ENCODE results near the gene PHF24.
A peak's percentile ranks its signal among the peaks of the same experiment; 100 is the strongest.
"Not testable (repeated sequence)": the region's sequence is repeated elsewhere in the genome, so short reads cannot be mapped to it uniquely, and the experiment has no call there.

The PHF24 gene

DNA sequence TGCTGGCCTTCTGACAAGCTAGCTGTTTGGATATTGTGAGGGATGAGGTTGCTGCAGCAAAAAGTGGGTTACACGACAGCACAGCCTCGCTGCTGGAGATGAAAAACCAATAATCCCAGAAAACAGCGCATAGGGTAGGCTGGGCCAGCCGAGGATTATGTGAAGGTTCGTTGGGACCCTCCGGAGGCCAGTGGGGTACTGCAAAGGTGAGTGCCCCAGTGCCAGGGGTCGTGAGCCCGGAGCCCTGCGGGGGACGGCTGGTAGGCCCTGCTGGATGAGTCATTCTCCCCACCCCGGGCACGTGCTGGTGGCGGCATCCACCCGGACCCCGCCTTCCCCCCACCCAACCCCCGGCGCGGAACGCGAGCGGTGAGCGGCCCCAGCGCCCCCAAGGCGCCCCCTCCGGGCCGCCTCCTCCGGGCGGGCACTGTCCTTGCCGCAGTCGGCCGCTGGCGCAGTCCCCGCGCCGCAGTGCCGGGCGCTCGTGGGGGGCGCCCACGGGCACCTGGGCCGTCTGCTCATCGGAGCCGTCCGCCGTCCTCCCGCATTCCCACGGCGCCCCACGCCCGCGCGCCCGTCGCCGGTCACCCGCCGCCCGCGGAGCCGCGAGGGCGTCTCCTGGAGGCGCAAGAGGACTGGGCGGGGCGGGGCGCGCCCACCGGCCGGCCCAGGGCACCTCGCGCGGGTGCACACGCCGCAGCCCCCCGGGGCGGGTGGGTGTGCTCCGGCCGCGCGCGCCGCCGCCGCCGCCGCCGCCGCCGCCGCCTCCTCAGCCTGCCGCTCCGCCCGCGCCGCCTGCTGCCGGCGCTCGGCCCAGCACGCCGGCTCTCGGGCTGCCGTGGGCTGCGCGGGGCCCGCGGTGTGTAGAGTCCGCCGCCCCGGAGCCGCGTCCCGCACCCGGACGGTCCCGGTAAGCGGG, at the start of gene PHF24:
TSS of gene PHF24 (plus strand) at position 794 of the 919 bp plus-strand sequence. CDS start 13,014 bp downstream, outside the sequence.
- DNase-seq = peak; percentile 30

DNA sequence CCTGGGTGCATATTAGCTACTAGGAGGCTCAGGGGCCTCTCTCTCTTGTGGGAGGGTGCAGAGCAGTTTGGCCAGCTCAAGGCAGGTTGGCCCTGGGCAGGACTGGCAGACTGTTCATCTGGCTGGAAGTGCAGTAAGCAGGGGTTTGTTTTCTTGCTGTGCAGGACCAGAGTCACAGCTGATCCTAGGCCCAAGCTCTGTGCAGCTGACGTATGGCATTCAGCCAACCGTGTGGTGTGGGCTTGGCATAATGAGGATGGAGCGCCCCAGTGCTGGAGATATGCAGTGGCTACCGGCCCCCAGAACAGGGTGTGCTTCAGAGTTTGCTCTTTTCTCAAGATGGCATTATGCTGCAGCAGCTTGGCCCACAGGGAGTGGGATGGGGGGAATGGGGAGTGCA, 31.0 kb upstream of the PHF24 start:
- DNase-seq = no peak

DNA sequence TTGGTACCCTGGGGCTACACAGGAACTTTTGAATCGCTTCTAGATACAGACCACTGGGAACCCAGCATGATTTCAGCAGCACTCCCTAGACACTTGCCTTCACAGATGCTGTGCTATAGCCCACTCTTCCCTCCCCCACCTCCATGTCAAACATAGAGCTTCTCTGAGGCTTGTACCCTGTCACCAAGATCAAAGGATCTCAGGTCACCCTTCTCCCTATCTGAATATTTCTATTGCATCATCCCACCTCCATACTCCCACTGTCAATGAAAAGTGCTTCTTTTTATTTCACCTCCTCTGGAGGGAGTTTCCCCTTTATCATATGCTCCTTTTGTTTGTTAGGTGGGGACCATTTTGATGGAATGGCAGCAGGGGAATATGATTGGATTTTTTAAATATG, 29.2 kb upstream of the PHF24 start:
- DNase-seq = no peak

DNA sequence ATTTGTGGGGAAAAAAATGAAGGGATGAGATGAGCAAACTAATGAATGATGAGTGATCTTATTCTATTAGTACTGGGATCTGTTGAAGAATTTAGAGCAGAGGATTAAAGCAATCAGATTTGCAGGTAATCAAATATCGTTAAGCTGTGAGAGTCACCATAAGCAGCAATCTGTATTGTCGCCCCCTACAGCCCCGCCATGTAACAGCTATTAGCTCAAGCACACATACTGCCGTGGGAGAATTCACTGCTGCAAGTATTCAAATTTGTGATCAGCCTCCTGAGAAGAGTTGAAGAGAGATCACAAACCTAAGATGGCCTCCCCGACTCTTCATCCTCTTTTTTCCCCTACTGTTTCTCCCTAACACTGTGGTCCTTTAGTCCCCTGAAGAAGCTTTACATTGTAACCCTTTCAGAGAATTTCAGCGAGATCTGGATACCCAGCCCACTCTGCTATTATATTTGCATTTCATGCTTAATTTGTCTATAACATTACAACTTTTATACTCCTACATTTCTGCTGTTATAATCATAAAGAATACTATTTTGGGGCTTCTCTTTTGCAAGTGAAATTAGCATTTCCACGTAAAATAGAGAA, 28.5 kb upstream of the PHF24 start:
- peak; percentile 49 for DNase-seq

DNA sequence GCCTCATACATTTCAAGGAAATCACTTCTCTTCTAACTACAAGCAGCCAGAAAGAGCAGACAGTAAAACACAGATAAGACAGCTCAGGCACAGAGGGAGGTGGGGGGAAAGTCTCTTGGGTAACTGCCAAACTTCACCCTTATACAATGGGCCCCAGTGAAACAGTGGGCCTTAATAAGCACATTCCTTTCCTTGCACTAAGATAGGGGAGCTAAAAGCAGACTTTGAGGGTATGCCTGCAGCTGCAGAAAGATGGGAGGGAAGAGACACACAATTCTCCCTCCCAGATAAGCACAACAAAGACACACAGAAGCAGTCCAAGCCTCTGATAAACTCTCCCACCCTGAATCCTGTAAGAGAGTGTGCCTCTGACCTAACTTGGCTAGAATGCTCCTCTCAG, 18.1 kb upstream of the PHF24 start:
- DNase-seq = peak; percentile 49

DNA sequence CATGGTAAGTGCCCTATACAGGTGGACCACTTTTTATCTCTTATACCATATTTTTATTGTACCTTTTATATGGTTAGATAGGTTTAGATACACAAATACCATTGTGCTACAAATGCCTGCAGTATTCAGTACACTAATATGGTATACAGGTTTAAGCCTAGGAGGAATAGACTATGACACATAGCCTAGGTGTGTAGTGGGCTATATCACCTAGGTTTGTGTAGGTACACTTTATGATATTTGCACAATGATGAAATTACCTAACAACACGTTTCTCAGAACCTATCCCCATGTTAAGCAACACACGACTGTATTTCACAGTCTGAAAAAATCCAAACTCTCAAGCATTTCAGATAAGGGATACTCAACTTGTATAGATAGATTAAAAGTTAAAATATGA, 9.6 kb upstream of the PHF24 start:
- DNase-seq = no peak

DNA sequence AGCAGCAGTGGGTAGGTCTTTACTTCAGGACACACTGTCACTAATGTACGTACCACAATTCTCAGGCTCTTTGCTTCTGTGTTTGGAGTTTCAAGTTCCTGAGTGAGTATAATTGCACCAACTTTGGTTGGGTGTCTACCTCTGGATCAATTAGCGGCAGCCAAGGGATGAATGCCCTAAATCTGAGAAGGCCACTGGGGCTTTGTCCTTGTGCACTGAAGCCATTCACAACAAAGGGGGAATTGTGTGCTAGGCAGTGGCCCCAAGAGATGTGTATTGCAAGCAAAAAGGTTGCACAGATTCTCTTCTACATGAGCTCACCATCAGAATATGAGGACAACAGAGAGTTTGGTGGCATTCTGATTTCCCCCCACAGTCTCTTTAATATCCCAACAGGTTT, 3.9 kb upstream of the PHF24 start:
- DNase-seq = no peak

DNA sequence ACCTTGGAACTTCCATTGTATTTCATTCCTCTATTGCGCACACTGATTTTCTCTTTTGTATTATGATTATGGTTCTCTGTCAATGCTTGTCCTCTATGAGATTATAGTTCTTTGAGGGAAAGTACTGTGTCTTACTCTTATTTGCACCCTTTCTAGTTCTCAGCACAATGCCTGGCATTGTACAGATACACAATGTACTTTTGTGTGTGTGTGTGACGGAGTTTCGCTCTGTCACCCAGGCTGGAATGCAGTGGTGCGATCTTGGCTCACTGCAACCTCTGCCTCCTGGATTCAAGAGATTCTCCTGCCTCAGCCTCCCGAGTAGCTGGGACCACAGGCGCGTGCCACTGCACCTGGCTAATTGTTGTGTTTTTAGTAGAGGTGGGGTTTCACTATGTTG, 2.0 kb upstream of the PHF24 start:
- DNase-seq = not testable (repeated sequence)

DNA sequence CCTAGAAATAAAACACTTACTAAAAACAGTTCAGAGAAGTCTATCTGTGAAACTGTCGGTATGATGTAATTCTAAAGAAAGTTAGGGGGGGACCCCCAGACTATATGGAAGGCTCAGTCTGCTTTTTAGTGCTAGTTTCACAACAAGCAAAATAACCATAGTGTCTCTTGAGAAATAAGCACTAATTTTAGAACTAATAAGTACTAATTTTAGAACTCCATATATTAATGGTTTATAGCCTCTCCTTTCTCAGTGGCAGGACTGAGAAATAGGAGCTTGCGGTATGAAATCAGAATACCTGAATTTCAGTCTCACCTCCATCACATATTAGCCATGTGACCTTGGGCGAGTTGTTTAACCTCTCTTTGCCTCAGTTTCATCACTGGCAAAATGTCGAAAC, 1.4 kb upstream of the PHF24 start:
- DNase-seq = no peak

DNA sequence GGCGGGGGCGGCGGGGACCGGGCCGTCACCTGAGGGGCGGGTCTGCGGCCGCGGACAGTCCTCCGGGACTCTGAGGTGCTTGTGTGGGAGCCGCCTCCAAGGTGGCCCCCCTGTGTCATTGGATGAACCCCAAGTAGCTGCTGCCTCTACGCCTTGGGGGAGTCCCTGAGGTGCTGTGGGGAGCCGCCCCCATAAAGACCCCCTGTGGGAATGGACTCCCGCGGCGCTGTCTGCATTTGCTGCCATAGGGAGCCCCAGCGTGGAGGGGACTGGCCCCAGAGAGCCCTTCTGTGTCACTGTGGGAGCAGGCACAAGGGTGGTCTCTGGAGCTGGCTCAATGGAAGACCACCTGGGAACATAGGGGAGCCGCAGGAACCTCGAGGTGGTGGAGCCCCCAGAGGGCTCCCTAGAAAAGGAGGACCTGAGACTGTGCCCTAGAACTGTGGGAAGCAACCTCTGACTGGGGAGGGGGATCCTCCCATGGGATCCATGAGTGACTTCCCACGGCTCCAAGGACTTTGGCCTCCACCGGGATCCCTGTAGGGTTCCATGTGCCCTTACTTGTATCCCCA, 412 bp downstream of the PHF24 start:
- DNase-seq = no peak

DNA sequence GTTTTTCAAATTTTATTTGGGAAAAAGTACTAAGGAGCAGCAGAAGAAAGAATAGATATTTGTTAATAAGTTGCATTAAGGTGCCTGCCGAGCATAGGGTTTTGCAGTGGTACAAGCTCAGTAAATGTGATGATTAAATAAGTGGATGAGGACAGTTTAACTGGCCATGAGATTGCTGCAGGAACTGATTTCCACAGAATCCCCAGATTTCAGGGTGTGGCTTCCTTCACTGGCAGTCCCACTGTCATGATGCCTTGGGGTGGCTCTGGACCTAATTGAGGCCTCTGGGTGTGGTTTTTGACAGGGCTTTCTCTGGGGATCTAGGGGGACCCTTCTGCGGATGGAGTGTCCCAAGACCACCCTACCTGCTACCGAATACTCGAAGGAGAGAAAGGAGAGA, 1.4 kb downstream of the PHF24 start:
- DNase-seq = no peak

DNA sequence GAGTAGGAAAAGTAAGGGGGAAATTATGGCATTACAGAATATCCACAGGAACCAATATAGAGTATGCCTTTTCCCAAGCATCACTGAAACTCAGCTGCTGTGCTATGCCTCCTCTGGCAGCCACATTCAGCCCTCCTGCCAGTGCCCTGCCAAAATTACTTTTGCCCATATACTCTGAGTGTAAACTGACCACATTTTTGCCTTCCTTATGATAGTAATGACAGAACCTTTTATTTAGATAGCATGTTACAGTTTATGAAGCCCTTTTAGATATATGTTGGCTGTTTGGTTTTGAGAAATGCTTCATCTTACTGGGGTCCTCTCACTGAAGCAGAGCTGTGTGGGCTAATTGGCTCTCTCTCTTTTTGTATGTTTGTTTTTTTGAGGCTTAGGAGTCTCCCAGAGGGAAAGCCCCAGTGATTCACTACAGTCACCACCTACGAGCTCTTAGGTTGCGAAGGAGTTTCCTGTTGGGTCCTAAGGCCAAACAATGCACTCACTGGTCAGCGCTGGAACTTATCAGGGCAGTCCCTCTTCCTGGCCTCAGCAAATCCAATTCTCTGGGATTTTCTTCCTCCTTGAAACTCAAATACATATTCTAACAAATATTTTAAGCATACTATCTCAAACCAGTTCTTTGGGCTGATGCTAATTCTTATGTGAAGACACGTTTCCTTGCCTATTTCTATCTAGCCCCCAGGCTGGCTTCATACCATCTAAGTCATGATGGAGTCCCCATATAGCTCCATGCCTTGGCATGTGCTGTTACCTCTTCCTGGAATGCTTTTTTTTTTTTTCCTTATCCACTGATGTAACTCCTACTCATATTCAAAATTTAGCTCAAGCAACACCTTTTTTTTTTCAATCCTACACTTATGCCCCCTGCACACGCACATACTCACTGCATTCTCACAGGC, 3.7 kb downstream of the PHF24 start:
- DNase-seq = no peak

DNA sequence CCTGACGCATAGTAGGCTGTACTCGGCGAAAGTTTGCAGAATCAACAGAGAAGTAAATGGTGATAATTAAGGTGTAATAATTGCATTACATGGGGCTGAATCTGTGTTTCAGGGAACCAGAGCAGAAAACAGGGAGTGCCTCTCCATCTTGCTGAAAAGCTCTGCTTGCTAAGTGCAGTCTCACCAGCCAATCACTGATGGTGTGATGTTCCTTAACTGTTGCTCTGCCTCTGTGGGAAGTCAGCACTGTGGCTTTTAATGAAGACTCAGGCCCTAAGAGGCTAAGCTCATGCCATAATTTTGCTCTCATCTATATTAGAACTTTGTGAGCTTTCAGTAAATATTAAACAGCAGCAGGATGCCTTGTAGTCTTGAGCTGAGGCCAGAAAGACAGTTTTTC, 4.5 kb downstream of the PHF24 start:
- no peak for DNase-seq

DNA sequence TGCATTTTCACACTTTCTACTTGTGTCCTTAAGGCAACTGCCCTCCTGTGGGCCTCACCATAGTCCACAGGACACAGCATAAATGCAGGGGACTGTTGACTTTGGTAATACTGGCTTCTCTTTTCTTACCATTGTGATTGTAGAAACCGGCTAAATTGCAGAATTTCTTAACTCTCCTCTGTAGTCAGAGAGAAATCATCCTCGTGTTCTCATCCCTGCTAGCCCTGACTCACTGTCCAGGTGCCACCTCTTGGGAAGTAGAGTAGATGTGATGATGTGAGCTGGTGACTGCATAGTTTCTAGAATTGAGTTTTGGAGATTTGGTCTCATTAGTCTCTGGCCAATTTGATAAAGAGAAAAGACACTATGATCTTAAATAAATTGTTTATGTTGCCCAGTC, 5.5 kb downstream of the PHF24 start:
- no peak for DNase-seq

DNA sequence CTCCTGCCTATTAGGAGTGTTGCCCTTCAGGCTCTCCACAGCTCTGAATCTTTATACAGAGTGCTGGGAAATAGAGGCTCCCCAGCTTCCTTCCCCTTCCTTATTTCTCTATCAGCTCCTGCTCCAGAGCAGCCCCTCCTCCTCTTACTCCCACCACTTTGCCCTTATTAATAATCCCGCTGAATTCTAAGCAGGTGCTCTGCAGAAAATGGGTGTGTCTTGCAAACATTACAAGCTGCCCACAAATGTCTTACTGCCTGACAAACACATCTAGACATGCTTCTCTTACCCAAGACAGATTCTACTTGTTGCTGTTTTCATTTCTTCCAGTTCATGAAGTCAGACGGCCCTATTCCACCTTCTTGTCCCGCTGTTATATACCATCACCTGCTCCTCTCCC, 6.4 kb downstream of the PHF24 start:
- no peak for DNase-seq

DNA sequence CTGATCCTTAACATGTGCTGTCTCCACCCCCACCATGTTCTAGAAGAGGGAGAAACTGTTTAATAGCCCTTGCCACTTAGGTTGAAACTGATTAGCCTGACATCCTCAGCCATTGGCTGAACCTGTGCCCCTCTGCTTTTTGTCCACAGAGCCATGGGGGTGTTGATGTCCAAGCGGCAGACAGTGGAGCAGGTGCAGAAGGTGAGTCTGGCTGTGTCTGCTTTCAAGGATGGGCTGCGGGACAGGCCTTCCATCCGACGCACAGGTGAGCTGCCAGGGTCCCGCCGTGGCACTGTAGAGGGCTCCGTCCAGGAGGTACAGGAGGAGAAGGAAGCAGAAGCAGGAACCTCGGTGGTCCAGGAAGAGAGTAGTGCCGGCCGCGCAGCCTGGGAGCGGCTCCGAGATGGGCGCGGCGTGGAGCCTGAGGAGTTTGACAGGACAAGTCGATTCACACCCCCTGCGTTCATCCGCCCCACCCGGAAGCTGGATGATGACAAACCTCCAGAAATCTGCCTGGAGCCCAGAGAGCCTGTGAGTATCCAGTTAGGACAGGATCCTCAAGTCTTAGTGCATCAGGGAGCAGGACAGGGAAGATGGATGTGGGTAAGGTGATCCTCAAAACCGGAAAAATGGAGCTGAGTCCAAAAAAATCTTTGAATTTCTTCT, 13.2 kb downstream of the PHF24 start:
- no peak for DNase-seq

DNA sequence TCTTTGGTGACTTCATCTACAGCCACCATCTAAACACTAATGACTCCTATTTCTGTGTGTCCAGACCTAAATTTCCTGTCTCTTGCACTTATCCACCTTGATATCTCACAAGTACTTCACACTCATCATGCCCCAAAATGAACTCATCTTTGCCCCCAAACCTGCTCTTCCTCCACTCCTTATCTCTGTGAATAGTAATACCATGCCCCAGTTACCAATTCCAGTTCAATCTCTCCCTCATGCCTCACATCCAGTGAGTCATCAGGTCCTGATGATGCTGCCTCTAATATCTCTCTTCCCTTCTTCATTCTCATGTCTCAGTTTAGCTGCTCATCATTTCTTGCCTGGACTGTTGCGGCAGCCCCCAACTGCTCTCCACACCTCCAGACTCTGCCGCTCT, 16.6 kb downstream of the PHF24 start:
- DNase-seq = no peak

DNA sequence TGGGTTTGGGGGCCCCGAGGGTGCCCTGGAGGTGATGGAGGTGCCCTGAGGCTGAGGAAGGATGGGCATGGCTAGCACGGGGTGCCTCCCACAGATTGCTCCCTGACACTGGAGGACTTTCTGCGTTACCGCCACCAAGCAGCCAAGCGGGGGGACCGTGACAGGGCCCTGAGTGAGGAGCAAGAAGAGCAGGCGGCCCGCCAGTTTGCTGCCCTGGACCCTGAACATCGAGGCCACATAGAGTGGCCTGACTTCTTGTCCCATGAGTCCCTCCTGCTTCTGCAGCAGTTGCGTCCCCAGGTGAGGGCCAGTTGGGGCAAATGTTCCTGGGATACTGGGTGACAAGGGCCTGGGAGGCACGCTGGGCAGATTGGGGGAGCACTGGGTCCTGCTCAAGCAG, 18.4 kb downstream of the PHF24 start:
- no peak for DNase-seq

DNA sequence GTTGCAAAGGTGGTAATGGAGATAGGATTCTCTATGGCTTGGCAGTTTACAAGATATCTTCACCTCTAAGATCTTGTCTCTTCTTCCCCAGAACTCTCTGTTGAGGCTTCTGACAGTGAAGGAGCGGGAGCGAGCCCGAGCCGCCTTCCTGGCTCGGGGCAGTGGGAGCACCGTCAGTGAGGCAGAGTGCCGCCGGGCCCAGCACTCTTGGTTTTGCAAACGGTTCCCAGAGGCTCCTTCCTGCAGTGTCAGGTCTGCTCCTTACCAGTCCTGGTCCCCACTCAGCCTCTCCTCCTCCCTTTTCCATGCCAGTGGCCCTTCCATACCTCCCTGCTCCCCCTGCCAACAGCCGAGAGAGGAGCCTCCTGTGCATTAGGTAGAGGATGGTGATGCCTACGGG, 18.9 kb downstream of the PHF24 start:
- no peak for DNase-seq

DNA sequence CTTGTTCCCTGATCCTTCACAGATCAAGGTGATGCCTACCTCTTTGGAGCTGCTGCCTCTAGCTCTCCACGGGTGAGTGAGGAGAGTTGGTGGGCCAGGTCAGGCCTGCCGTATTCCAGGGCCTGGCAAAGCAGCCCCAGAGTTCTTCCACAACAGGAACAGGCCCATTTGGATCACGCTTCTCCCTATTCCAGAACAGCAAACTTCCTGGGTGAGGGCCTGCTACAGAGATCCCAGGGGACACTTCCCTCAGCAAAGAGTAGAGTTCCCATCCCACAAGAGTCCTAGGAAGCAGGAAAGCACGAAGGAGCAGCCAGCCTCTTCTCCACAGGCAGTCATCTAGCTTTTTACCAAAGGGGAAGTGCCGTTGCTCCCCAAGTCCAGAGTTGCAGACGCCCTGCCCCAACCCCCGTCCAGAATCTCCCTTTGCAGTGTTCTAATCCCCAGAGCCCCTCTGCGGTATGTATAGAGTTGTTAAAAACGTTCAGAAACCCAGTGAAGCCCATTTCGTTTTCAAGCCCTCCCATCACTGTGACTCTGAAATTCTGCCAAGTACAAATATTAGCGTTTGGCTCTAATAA, 22.2 kb downstream of the PHF24 start:
- DNase-seq = no peak

DNA sequence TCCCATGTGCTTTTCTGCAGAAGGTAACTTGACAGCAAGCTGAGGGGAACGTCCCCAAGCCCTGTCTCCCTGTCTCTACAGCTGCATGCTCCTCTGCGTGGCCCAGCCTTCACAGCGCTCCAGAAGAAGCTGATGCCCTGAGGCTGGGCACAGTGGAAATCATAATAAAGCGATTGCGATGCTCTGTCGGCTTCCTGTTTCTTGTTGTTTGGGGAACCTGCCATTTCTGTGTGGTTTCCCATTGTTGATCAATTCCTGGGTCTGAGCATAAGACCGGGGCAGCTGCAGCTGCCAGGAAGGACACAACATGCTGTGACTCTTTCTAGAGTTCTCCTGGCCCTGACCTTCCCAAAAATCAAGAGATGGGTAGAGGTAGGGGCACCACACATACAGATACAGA, 24.3 kb downstream of the PHF24 start:
- DNase-seq = peak; percentile 50

DNA sequence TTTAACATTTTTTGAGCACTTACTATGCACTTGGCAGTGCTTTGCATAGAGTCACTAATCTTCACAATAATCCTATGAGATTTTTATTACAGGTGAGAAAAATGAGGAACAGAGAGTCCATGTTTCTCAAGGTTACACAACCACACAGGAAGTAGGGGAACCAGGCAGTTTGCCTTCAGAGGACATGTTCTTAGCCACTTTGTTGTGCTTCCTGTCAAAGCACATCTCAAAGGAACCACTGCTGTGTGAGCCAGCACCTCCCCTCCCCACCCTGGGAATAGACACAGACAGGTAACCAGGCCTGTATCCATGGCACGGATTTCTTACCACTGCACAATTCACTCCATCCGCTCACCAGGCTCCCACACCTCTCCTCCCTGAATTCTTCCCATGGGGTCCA, 25.1 kb downstream of the PHF24 start:
- DNase-seq = peak; percentile 25
